GM12801 (cell line): ENCODE results near the gene RIGI.

Experiments used
- CTCF ChIP-seq: IDR thresholded peaks from one replicate; pipeline ENCODE4 v1.5.1; 2011; ENCODE audit warnings: control low read depth; ENCODE audit not compliant: insufficient read length; ENCODE audit errors: extremely low read depth

Gene RIGI

GRCh38 chr9:32500768-32501167, 25.2 kb downstream of the RIGI start:
- no peak for TF ChIP-seq CTCF

- no peak for TF ChIP-seq CTCF
These were observed 28.1 kb downstream of the RIGI start for GRCh38 chr9:32497921-32498320.

- TF ChIP-seq CTCF: no peak
These were observed 35.4 kb downstream of the RIGI start for GRCh38 chr9:32490601-32491000.

- no peak for TF ChIP-seq CTCF
These were observed 38.0 kb downstream of the RIGI start for GRCh38 chr9:32487981-32488380.

- no peak for TF ChIP-seq CTCF
These were observed 39.0 kb downstream of the RIGI start for GRCh38 chr9:32486839-32487562.

DNA sequence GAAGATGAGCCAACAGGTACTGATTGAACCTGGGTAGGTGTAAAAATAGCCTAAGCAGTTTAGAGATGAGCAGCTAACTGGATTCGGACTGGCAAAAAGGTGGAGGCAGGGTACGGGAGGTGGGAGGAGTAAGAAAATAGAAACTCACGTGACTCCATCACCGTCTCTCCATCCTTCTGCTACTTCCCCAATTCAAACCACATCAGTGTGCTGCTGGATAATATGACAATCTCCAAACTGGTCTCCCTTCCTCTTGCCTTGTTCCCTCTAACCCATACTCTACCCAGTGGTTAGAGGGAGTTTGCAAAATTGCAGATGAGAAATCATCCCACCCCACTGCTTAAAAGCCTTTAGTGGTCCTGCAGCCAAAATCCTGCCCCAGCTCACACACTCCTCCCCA, 42.7 kb downstream of the RIGI start:
- no peak for TF ChIP-seq CTCF
